Stimulated activated CD4-positive, alpha-beta T cell treated with anti-CD3 and anti-CD28 coated beads, Interleukin-2, amount 100 ng/mL, for 4 hours (primary cell): Measurements from ENCODE around the gene IFI44L.

Source experiments
- DNase-seq: peaks from one replicate; pipeline ENCODE4 v3.0.0-alpha.2; 2020; ENCODE audit warnings: low read depth

Gene IFI44L

GRCh38 chr1:78641558-78641957 lies 21.3 kb downstream of the IFI44L start:
- no peak for DNase-seq

- no peak for DNase-seq
Observed at GRCh38 chr1:78645723-78646122, 25.5 kb downstream of the IFI44L start.

GRCh38 chr1:78647238-78647637 lies 27.0 kb downstream of the IFI44L start:
- DNase-seq, result no peak

- peak; percentile 70 for DNase-seq
Observed at GRCh38 chr1:78649628-78650027, 29.4 kb downstream of the IFI44L start, which contains the start of gene IFI44. IFI44 (plus strand) TSS chr1:78649831; CDS start chr1:78650196, 365 bp downstream.

GRCh38 chr1:78650114-78650660 lies 29.9 kb downstream of the IFI44L start:
- no peak for DNase-seq

GRCh38 chr1:78651241-78651640 lies 31.0 kb downstream of the IFI44L start:
- no peak for DNase-seq

- no peak for DNase-seq
Observed at GRCh38 chr1:78652019-78652560, 31.8 kb downstream of the IFI44L start.

- no peak for DNase-seq
Observed at GRCh38 chr1:78658901-78659300, 38.7 kb downstream of the IFI44L start.

- DNase-seq, result no peak
Observed at GRCh38 chr1:78663923-78664322, 43.7 kb downstream of the IFI44L start.

GRCh38 chr1:78664763-78665162 lies 44.5 kb downstream of the IFI44L start:
- DNase-seq, result no peak

- no peak for DNase-seq
Observed at GRCh38 chr1:78665809-78666208, 45.6 kb downstream of the IFI44L start.

- DNase-seq, result no peak
Observed at GRCh38 chr1:78667939-78668338, 47.7 kb downstream of the IFI44L start.

GRCh38 chr1:78668427-78668826 lies 48.2 kb downstream of the IFI44L start:
- DNase-seq, result no peak

GRCh38 chr1:78672428-78672827 lies 52.2 kb downstream of the IFI44L start:
- DNase-seq, result no peak

GRCh38 chr1:78673120-78673519 lies 52.9 kb downstream of the IFI44L start:
- no peak for DNase-seq

- DNase-seq, result peak; percentile 52
Observed at GRCh38 chr1:78676347-78676982, 56.2 kb downstream of the IFI44L start.

GRCh38 chr1:78676993-78677392 lies 56.7 kb downstream of the IFI44L start:
- DNase-seq, result no peak

GRCh38 chr1:78677788-78678187 lies 57.5 kb downstream of the IFI44L start:
- DNase-seq, result no peak

- DNase-seq, result no peak
Observed at GRCh38 chr1:78678324-78678723, 58.1 kb downstream of the IFI44L start.

GRCh38 chr1:78681265-78681664 lies 61.0 kb downstream of the IFI44L start:
- no peak for DNase-seq

- no peak for DNase-seq
Observed at GRCh38 chr1:78682496-78682895, 62.2 kb downstream of the IFI44L start.

- DNase-seq, result no peak
Observed at GRCh38 chr1:78683079-78683478, 62.8 kb downstream of the IFI44L start.

- no peak for DNase-seq
Observed at GRCh38 chr1:78687315-78687714, 67.1 kb downstream of the IFI44L start.

- DNase-seq, result no peak
Observed at GRCh38 chr1:78687914-78688313, 67.7 kb downstream of the IFI44L start.
